HG03095 (cell line): ENCODE data around the gene GPR153.
"Not testable (repeated sequence)": the region's sequence is repeated elsewhere in the genome, so short reads cannot be mapped to it uniquely, and the experiment has no call there.

Experiments
- ATAC-seq: cut with Tn5 transposase; IDR thresholded peaks from one replicate; pipeline ENCODE4 v1.9.1; 2021; ENCODE audit warnings: moderate library complexity; ENCODE audit not compliant: unreplicated experiment

Gene GPR153

GRCh38 chr1:6260961-6261614, at the start of gene GPR153:
Gene GPR153, minus strand, starts transcription at chr1:6261098. Its CDS starts 6,193 bp downstream, at chr1:6254905.
- ATAC-seq = no peak

DNA sequence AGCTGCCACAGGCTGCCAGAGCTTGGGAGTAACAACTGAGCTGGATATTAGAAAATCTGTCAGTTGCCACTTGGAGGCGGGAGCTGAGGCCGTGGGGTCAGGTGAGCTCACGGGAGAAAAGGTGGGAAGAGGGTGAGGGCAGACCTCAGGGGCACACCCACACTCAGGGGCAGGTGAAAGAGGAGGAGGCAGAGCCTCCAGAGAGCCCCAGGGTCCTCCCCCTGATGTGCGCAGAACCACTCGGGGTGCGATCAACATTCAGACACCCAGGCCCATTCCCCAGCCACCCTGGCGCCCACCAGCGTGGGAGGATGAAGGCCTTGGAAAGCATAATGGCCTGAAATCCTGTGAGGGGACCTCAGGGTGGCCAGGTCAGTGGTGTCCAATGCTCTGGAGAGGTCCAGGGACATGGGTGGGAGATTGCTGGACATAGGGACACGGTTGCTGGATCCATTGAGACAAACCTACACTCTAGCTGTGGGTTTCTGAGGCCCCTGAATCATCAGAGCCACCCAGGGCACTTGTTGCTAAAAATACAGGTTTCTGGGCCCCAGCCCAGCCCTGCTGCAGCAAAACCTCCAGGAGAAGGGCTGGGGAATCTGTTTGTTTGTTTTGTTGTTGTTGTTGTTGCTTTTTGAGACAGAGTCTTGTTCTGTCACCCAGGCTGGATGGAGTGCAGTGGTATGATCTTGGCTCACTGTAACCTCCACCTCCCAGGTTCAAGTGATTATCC, 49.4 kb upstream of the GPR153 start:
- no peak for ATAC-seq

DNA sequence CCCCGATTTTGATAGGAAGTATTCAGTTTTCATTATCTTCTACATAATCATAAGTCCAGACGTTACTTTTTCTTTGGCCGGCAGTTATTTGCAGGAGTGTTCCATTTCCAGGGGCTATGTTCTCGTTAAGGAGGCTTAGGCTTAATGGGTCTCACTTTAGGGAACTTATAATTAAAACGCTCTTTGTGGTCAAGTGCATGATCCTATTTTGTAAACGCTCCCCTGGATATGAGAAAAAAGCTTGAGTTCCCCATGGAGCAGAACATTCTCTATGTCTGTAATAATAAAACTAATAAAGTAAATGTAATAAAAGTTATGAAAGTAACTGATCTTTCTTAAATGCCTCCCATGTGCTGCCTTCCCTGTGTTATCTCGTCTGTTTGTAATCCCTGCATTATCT, 48.7 kb upstream of the GPR153 start:
- ATAC-seq = no peak

GRCh38 chr1:6308449-6308848, 47.6 kb upstream of the GPR153 start:
- ATAC-seq = no peak

GRCh38 chr1:6307682-6308081, 46.8 kb upstream of the GPR153 start:
- not testable (repeated sequence) for ATAC-seq

GRCh38 chr1:6307099-6307498, 46.2 kb upstream of the GPR153 start:
- ATAC-seq = no peak

GRCh38 chr1:6303397-6304012, 42.6 kb upstream of the GPR153 start:
- ATAC-seq = no peak

DNA sequence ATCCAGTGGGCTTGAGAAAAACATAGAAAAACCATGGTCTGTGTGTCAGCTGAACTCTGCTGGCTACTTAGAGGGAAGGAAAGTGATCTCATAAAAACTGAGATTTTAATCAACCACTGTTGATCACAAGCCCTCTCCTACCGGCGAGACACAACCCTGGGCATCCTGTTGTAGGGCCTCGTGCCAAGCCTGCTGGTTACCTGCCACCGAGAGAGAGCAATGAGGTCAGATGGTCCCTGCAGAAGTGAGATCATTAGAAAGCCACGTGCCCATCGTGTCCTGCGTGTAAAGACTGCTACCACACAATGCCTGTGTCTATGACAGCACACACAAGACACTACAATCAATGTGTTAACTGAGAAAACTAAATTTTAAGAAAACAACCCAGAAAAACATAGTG, 41.7 kb upstream of the GPR153 start:
- ATAC-seq = no peak

- ATAC-seq = no peak
Observed at GRCh38 chr1:6301526-6301925, 40.6 kb upstream of the GPR153 start.

GRCh38 chr1:6300342-6301048, 39.6 kb upstream of the GPR153 start:
- no peak for ATAC-seq

GRCh38 chr1:6299557-6300165, 38.8 kb upstream of the GPR153 start:
- ATAC-seq = no peak

DNA sequence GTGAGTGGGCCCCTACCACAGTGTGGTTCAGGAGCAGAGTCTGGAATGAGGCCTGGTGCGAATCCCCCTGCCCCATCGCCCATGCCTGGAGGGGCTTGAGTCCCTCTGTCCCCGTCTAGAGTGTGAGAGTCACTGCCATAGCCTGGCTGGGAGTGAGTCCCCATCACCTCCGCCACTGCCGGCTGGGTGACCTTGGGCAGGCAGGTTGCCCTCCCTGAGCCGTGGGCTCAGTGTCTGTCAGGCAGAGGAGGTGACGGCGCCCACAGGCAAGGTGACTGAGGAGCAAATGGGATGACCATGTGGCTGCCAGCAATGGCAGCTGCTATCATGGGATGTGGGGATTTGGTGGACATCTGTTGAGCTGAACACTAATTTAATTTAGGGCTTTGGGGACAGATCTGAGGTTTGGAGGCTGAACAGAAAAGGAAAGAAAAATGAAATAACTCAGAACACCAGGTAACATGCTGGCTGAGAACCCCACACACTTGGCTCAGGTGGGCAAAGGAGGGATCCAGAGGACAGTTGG, 38.1 kb upstream of the GPR153 start:
- ATAC-seq = no peak

DNA sequence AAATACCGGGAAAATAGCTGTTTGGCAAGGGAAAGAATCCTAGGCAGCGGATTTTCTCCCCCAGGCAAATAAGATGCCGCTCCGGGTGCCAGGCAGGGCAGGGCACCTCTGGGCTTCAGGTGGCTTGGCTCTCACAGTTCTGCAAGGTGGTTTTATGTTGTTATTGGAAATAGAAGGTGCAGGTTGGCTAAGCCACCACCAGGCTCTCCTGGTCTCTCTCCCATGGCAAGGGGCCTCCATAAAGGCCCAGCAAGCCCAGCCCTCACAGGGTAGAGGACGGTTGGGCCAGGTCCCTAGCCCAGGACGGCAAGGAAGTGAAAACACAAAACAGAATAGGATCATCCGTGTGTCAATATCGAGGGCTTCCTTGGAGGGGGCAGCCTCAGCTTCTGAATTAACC, 37.6 kb upstream of the GPR153 start:
- no peak for ATAC-seq

- ATAC-seq = no peak
Observed at GRCh38 chr1:6295910-6296309, 35.0 kb upstream of the GPR153 start.

GRCh38 chr1:6294890-6295556, 34.1 kb upstream of the GPR153 start:
- ATAC-seq = no peak

DNA sequence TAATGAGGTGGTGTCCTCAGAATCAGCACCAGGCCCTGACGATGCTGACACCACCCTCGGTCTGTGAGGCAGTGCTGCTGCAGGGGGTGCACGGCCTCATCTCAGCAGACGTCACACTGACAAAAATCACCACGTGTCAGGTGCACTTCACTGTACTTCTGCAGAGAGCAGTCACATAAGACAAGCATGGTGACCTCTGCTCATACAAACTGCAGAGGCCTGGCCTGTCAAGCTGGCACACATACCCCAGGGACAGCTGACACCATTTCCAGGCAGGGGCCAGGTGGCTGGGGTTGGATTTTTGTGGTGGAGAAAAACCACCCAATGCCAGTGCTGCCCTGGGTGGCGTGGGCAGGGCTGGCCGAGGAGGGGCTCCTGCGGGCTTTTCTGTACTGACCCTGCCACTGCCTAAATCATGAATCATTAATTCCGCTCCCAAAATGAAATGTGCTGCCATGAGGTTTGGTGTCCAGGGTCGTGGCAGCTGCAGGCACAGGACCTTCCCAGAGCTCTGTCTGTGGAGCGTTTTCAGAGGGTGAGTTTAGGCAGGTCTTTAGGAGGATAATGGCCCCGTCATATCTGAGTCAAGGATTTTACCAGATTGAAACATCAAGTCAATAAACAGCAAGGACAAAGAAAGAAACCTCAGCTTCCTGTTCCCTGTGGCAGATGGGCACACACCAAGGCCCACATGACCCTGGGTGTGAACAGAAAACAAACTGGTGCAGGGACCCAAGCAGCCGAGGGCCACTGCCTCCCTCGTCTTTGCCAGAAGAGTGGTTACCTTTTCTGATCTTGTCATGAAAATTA, 33.4 kb upstream of the GPR153 start:
- no peak for ATAC-seq

GRCh38 chr1:6292102-6292501, 31.2 kb upstream of the GPR153 start:
- no peak for ATAC-seq

DNA sequence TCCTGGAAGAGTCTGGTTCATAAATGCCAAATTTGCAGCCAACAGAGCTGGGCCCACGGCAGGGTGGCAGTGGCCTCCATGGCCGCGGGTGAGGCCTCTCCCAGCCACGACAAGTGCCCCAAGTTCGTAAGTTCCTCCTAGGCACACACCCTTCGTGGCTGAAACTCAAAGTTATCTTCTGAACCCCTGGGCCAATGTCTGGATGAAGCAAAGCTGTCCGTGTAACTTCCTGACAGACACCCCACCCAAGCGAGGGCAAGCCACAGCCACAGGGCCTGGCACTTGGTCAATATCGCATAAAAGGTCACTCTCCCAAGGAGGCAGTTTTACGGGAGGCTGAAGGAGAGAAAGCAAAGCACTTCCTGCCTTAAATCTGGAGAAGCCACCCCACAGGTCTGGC, 27.8 kb upstream of the GPR153 start:
- no peak for ATAC-seq

DNA sequence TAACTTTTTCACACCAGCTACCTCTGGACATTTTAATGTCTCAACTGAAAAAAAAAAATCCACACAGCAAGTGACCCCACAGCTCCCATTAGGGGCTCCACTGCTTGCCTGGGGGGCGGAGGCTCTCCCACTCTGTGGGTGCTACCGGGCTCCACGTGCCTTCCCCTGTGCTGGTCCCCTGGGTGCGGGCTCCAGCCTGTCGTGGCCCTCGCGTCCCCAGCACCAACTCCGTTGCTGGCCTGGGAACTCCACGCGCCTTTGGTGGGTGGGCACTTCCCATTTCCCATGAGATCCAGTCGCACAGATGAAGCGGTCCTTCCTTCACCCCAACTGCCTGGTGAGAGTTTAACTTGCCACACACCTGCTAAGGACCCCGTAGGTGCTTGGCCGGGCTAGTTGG, 27.1 kb upstream of the GPR153 start:
- ATAC-seq = no peak
